Cardiac muscle cell (in vitro differentiated cells and primary cell): ENCODE results near the gene CDK5RAP2. TPM values are rescaled to one million over a fixed set of nuclear protein-coding genes. Genes with fewer than 3 reads are reported as not detected.

Experiments
- DNase-seq, 2 donors: peaks; one replicate each; pipeline versions ENCODE4 v3.0.0 to v3.0.0-alpha.2; 2010 to 2017; ENCODE audit warnings: low read depth in 1 of 2, low spot score in 1 of 2
- H3K27ac ChIP-seq: fragments of 200-600 bp; sonication (generic); 2 replicates; pipeline ENCODE4 v1.5.1; 2016
- H3K27me3 ChIP-seq: fragments of 200-600 bp; sonication (generic); 2 replicates; pipeline ENCODE4 v1.6.0; 2016; ENCODE audit warnings: control low read depth
- H3K36me3 ChIP-seq: fragments of 200-600 bp; sonication (generic); 2 replicates; pipeline ENCODE4 v1.5.1; 2016; ENCODE audit warnings: control low read depth
- H3K4me1 ChIP-seq: fragments of 200-600 bp; sonication (generic); 2 replicates; pipeline ENCODE4 v1.8.1; 2017; ENCODE audit warnings: low read depth, mild to moderate bottlenecking, mixed run types
- H3K4me3 ChIP-seq: fragments of 200-600 bp; sonication (generic); 2 replicates; pipeline ENCODE4 v1.5.1; 2016; ENCODE audit warnings: mild to moderate bottlenecking
- H3K9me3 ChIP-seq: fragments of 200-600 bp; sonication (generic); 2 replicates; pipeline ENCODE4 v1.5.1; 2017; ENCODE audit warnings: low read depth, mild to moderate bottlenecking, control low read depth
- polyA plus RNA-seq: library from polyadenylated mRNA; unstranded; fragments of >200 nt; fragmentation: Nextera tagmentation; extraction: Ambion mirVana; gene quantifications from 2 replicates; pipeline ENCODE4 v1.2.1, GENCODE V29; 2016
- total RNA-seq: library from RNA; depleted of rRNA; stranded (reverse); fragments of >200 nt; gene quantifications from 2 replicates; pipeline ENCODE4 v1.2.3, GENCODE V29; 2016
- TF ChIP-seq, protein P1 (sequence below): IDR thresholded peaks from 2 replicates; pipeline ENCODE4 v1.5.1; 2012; ENCODE audit warnings: low read depth, mild to moderate bottlenecking, low read length

Gene CDK5RAP2
- total and polyA plus RNA-seq, 2 experiments from 2014 or later = 33.5 to 60.4 TPM

- H3K27me3 ChIP-seq = no peaks in the 10 kb centered on the region
- H3K36me3 ChIP-seq = peaks cover 7% of the 10 kb centered on the region
- no peaks in the 10 kb centered on the region for H3K4me1 ChIP-seq
- H3K27ac ChIP-seq = no peak overlapping the region
- H3K4me3 ChIP-seq = no peak overlapping the region
- H3K9me3 ChIP-seq = no peaks in the 10 kb centered on the region
- DNase-seq = peak in 1 of 2 donors; percentile 67
- TF ChIP-seq, protein P1, sequence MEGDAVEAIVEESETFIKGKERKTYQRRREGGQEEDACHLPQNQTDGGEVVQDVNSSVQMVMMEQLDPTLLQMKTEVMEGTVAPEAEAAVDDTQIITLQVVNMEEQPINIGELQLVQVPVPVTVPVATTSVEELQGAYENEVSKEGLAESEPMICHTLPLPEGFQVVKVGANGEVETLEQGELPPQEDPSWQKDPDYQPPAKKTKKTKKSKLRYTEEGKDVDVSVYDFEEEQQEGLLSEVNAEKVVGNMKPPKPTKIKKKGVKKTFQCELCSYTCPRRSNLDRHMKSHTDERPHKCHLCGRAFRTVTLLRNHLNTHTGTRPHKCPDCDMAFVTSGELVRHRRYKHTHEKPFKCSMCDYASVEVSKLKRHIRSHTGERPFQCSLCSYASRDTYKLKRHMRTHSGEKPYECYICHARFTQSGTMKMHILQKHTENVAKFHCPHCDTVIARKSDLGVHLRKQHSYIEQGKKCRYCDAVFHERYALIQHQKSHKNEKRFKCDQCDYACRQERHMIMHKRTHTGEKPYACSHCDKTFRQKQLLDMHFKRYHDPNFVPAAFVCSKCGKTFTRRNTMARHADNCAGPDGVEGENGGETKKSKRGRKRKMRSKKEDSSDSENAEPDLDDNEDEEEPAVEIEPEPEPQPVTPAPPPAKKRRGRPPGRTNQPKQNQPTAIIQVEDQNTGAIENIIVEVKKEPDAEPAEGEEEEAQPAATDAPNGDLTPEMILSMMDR = no peak
Measured at GRCh38 chr9:120474591-120475243, 105.2 kb downstream of the CDK5RAP2 start.

DNA sequence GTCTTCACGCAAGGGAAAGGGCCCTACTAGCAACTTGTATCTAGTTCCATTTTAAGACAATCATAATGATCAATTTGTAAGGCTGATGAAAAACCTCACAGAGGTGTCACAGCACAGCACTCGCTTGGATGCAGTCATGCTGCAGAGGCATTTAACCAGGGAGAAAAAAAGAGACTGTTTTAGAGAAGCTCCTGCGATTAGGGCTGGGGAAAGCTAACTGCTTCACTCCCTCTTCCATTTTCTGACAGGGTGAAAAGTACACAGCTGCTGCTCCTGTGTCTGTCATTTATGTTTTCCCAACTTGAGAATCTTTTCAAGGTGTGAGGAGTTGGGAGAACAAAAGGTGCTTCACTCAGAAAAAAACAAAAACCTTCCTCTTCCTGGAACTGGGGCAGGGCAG, 106.4 kb downstream of the CDK5RAP2 start:
- H3K36me3 ChIP-seq = peaks cover 7% of the 10 kb centered on the region
- no peak overlapping the region for H3K4me3 ChIP-seq
- TF ChIP-seq, protein P1 = no peak
- no peaks in the 10 kb centered on the region for H3K27me3 ChIP-seq
- H3K4me1 ChIP-seq = no peaks in the 10 kb centered on the region
- H3K27ac ChIP-seq = no peak overlapping the region
- no peaks in the 10 kb centered on the region for H3K9me3 ChIP-seq
- DNase-seq = no peak

- no peaks in the 10 kb centered on the region for H3K9me3 ChIP-seq
- H3K36me3 ChIP-seq = no peaks in the 10 kb centered on the region
- no peaks in the 10 kb centered on the region for H3K27me3 ChIP-seq
- no peak overlapping the region for H3K27ac ChIP-seq
- no peaks in the 10 kb centered on the region for H3K4me1 ChIP-seq
- no peak overlapping the region for H3K4me3 ChIP-seq
- no peak for DNase-seq
- TF ChIP-seq, protein P1 = no peak
Measured at GRCh38 chr9:120465685-120466407, 114.1 kb downstream of the CDK5RAP2 start.

GRCh38 chr9:120464887-120465421, 115.0 kb downstream of the CDK5RAP2 start:
- TF ChIP-seq, protein P1 = no peak
- no peaks in the 10 kb centered on the region for H3K27me3 ChIP-seq
- no peak for DNase-seq
- no peak overlapping the region for H3K4me3 ChIP-seq
- no peaks in the 10 kb centered on the region for H3K4me1 ChIP-seq
- H3K27ac ChIP-seq = no peak overlapping the region
- no peaks in the 10 kb centered on the region for H3K9me3 ChIP-seq
- no peaks in the 10 kb centered on the region for H3K36me3 ChIP-seq

DNA sequence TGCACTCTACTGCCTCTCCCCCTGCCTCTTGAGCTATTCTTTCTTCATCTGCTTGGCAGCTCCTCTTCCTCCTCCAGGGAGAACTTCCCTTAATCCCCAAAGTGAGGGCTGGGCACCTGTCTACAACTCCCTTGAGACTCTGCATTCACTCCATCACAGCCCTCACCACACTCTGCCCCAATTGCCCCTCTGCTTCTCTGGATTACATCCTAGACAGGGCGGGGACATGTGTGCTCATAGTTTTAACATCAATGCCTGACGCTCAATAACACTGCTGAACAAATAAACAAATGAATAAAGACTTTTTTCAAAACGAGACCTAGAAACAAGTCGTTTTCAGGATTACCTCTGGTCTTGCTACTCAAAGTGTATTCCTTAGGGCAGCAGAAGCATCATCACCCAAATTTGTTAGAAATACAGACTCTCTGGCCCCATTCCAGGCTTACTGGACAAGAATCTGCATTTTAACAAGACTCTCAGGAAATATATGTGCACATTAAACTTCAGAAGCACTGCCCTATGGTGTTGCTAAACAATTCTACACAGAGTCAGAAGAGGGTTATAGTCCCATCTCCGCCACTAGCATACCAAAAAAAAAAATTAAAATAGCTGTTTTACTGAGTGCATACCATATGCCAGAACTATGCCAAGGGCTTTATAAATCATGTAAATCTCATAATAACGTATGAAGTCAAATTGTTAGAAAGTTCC, 115.6 kb downstream of the CDK5RAP2 start:
- Histone ChIP-seq H3K27ac (no peak overlapping the region), H3K4me1 (no peaks in the 10 kb centered on the region), H3K9me3 (no peaks in the 10 kb centered on the region), H3K4me3 (no peak overlapping the region), H3K27me3 (no peaks in the 10 kb centered on the region), H3K36me3 (no peaks in the 10 kb centered on the region)
- TF ChIP-seq, protein P1 = no peak
- DNase-seq = no peak
